K562 (cell line): Measurements from ENCODE around the gene TMED4. TPM values are rescaled to one million over a fixed set of nuclear protein-coding genes. Genes with fewer than 3 reads are reported as not detected.
A peak's percentile ranks its signal among the peaks of the same experiment; 100 is the strongest.

Source experiments
- ATAC-seq: fragments of 200-7000 bp; cut with Tn5 transposase; 3 replicates; pipeline ENCODE4 v1.9.1; 2020; ENCODE audit warnings: moderate library complexity
- Bru-seq: library from RNA; stranded (reverse); fragments of 400-500 nt; gene quantifications from one replicate; lab custom pipeline; 2021; lab: Mats Ljungman, UMichigan
- BruChase-seq, 2 experiments: library from RNA; stranded (reverse); fragments of 400-500 nt; gene quantifications; one replicate each; lab custom pipeline; 2021; lab: Mats Ljungman, UMichigan
- BruUV-seq: library from RNA; stranded (reverse); fragments of 400-500 nt; replicated peaks from 2 replicates; lab custom pipeline; 2021; lab: Mats Ljungman, UMichigan
- CTCF ChIA-PET: fragments of 300-600 bp; formaldehyde crosslinking; extraction: SDS; loops from one replicate; lab custom pipeline; 2021; ENCODE audit warnings: low intra/inter-chr PET ratio; lab: Yijun Ruan, JAX
- POLR2A ChIA-PET: fragments of 300-600, 350-650 bp; sonication (Branson Sonifier 250); formaldehyde crosslinking; extraction: SDS; loops from one replicate; lab custom pipeline; 2021; ENCODE audit warnings: antibody characterized with exemption, inconsistent platforms; lab: Yijun Ruan, JAX
- DNase-seq, 4 experiments: peaks; one replicate each; pipeline versions ENCODE4 v3.0.0 to v3.0.0-alpha.2; 2011 to 2018; ENCODE audit warnings: low spot score in 3 of 4, mixed read lengths in 3 of 4; ENCODE audit errors: extremely low read depth in 1 of 4
- FAIRE-seq: peaks from 2 replicates; lab custom pipeline; 2011; peaks lifted over from hg19 to GRCh38; lab: Jason Lieb, UNC
- H2AFZ ChIP-seq: 2 replicates; pipeline ENCODE4 v1.6.0; 2011; ENCODE audit warnings: low read depth, low read length, control low read depth, inconsistent platforms
- H3K27ac ChIP-seq: fragments of 200-600 bp; 3 replicates; pipeline ENCODE4 v1.8.0; 2011; ENCODE audit warnings: low read depth, mild to moderate bottlenecking, control low read depth, inconsistent platforms, low read length, moderate library complexity, mixed read lengths; ENCODE audit errors: extremely low read depth
- H3K27me3 ChIP-seq, 2 experiments: fragments of 300-600 bp in 1 of 2; 2 replicates in 1 of 2; 3 replicates in 1 of 2; pipeline versions ENCODE4 v1.6.0 to v1.8.0; 2011; ENCODE audit warnings: inconsistent platforms in 2 of 2, low read length in 2 of 2, mild to moderate bottlenecking in 1 of 2, mixed read lengths in 1 of 2, moderate library complexity in 1 of 2; ENCODE audit not compliant: control insufficient read depth in 2 of 2, insufficient read depth in 2 of 2
- H3K36me3 ChIP-seq: fragments of 300-600 bp; 3 replicates; pipeline ENCODE4 v1.8.0; 2011; ENCODE audit warnings: mild to moderate bottlenecking, low read length, inconsistent platforms; ENCODE audit not compliant: control insufficient read depth, insufficient read depth
- H3K4me1 ChIP-seq, 2 experiments: fragments of 200-600 bp in 1 of 2; replicated peaks in 1 of 2; 2 replicates in 1 of 2; 3 replicates in 1 of 2; pipeline versions ENCODE4 v1.5.1 to v1.8.0; 2011; ENCODE audit warnings: inconsistent platforms in 2 of 2, low read length in 2 of 2, mild to moderate bottlenecking in 1 of 2, mixed read lengths in 1 of 2, moderate library complexity in 1 of 2; ENCODE audit not compliant: control insufficient read depth in 2 of 2, insufficient read depth in 2 of 2
- H3K4me2 ChIP-seq: 2 replicates; pipeline ENCODE4 v1.6.1; 2011; ENCODE audit warnings: low read length, control low read depth, inconsistent platforms, mixed read lengths; ENCODE audit not compliant: insufficient read depth
- H3K4me3 ChIP-seq: fragments of 200-600 bp; sonication (generic), shearing (Covaris generic); 2 replicates; pipeline ENCODE4 v1.5.1; 2016; ENCODE audit warnings: control low read depth, inconsistent platforms
- H3K79me2 ChIP-seq: fragments of 200-600 bp; 3 replicates; pipeline ENCODE4 v1.8.0; 2011; ENCODE audit warnings: low read length, inconsistent platforms; ENCODE audit not compliant: control insufficient read depth, insufficient read depth
- H3K9ac ChIP-seq, 2 experiments: 2 replicates each; pipeline versions ENCODE4 v1.6.0 to v1.6.1; 2011; ENCODE audit warnings: low read depth in 2 of 2, low read length in 2 of 2, control low read depth in 1 of 2, inconsistent platforms in 1 of 2, mild to moderate bottlenecking in 1 of 2, mixed read lengths in 1 of 2; ENCODE audit not compliant: insufficient read depth in 1 of 2
- H3K9me1 ChIP-seq: one replicate; pipeline ENCODE4 v1.6.0; 2011; ENCODE audit warnings: inconsistent platforms, mild to moderate bottlenecking, low read length, moderate library complexity; ENCODE audit not compliant: control insufficient read depth, insufficient read depth
- H3K9me3 ChIP-seq: replicated peaks from 2 replicates; pipeline ENCODE4 v1.5.1; 2011; ENCODE audit warnings: low read depth, low read length, inconsistent platforms; ENCODE audit not compliant: control insufficient read depth, insufficient read depth
- H4K20me1 ChIP-seq: replicated peaks from 2 replicates; pipeline ENCODE4 v1.6.1; 2011; ENCODE audit warnings: low read length, inconsistent platforms, mixed read lengths; ENCODE audit not compliant: control insufficient read depth, insufficient read depth
- CHAMP1 ChIP-seq: fragments of 450-650 bp; IDR thresholded peaks from 2 replicates; pipeline ENCODE4 v1.6.1; 2016; ENCODE audit warnings: mild to moderate bottlenecking
- MYC ChIP-seq, 2 experiments: fragments of 250-450 bp in 1 of 2; sonication (Bioruptor Pico) in 1 of 2; IDR thresholded peaks; 2 replicates each; pipeline versions ENCODE4 v1.5.1 to v1.6.1; 2012 to 2021; ENCODE audit warnings: low read depth in 2 of 2, borderline replicate concordance in 1 of 2, improper control_type of control experiment in 1 of 2, low read length in 1 of 2, mild to moderate bottlenecking in 1 of 2, moderate library complexity in 1 of 2
- RBM39 ChIP-seq: fragments of 200-400 bp; formaldehyde crosslinking; optimal IDR thresholded peaks from 2 replicates; pipeline ENCODE3; 2018; ENCODE audit warnings: low read depth, low read length
- ZBTB5 ChIP-seq: fragments of 450-650 bp; IDR thresholded peaks from 2 replicates; pipeline ENCODE4 v1.6.1; 2017; ENCODE audit warnings: antibody characterized with exemption
- ZNF133 ChIP-seq: fragments of 250-450 bp; sonication (Bioruptor Pico); IDR thresholded peaks from 2 replicates; pipeline ENCODE4 v1.4.0; 2020; ENCODE audit warnings: mild to moderate bottlenecking
- ZNF253 ChIP-seq: fragments of 250-450 bp; sonication (Bioruptor Pico); conservative IDR thresholded peaks from 2 replicates; pipeline ENCODE4 v1.6.1; 2021; ENCODE audit warnings: mild to moderate bottlenecking
- ZNF398 ChIP-seq: fragments of 250-450 bp; sonication (Bioruptor Pico); IDR thresholded peaks from 2 replicates; pipeline ENCODE4 v1.8.0; 2021; ENCODE audit warnings: moderate library complexity, mild to moderate bottlenecking, inconsistent platforms
- WGBS: fragments of 100-300 bp; shearing (Covaris generic); methylation state at CpG from one replicate; pipeline ENCODE4 v1.1.6; 2016; ENCODE audit warnings: low coverage, mixed read lengths; ENCODE audit not compliant: insufficient coverage; ENCODE audit errors: missing lambda C conversion rate; 5-methylcytosine and 5-hydroxymethylcytosine counted together
- in situ Hi-C: fragments of 300-500 bp; cut with MboI; formaldehyde crosslinking; loops from 4 replicates; pipeline ENCODE4 v1.15.0; 2018; ENCODE audit warnings: inconsistent platforms, mixed read lengths
- intact Hi-C: fragments of 100-400 bp; cut with micrococcal nuclease; formaldehyde crosslinking; loops from 2 replicates; pipeline ENCODE4 v1.14.2; 2022
- long read RNA-seq, 3 experiments: library from polyadenylated mRNA in 2 of 3; library from RNA in 1 of 3; unstranded in 2 of 3; stranded (forward) in 1 of 3; transcript quantifications; one replicate each; pipeline ENCODE4 v2.0.0, GENCODE V29; 2019 to 2022
- polyA minus RNA-seq, 3 experiments: library from RNA; depleted of rRNA, polyadenylated mRNA; stranded (reverse); fragments of >200 nt; gene quantifications; 2 replicates each; pipeline ENCODE4 v1.2.3, GENCODE V29; 2011
- polyA plus RNA-seq, 8 experiments: library from polyadenylated mRNA; depleted of rRNA in 4 of 8; stranded (reverse) in 5 of 8; unstranded in 3 of 8; fragments of >200 nt; fragmentation: Nextera tagmentation in 2 of 8; fragmentation: Illumina TruSeq in 1 of 8; extraction: Ambion mirVana in 2 of 8; extraction: Trizol in 1 of 8; gene quantifications; 2 replicates each; pipeline versions ENCODE4 v1.2.1 to v1.2.3, GENCODE V29; 2011 to 2014; ENCODE audit warnings: inconsistent platforms in 1 of 8, missing spikeins in 1 of 8
- total RNA-seq, 7 experiments: library from RNA; depleted of rRNA in 6 of 7; stranded (reverse); fragments of >200 nt in 6 of 7; fragmentation: Illumina TruSeq in 2 of 7; extraction: Trizol in 2 of 7; gene quantifications; 2 replicates each; pipeline versions ENCODE4 v1.2.1 to v1.2.3, GENCODE V29; 2011 to 2021; ENCODE audit warnings: low replicate concordance in 1 of 7

The TMED4 gene
- 87.6 and 130 TPM in 2 replicates for total RNA-seq (2011; cell fraction: chromatin; rRNA removed; ENCODE audit: low replicate concordance)
- total RNA-seq (2011; cell fraction: nucleolus; rRNA removed) = 122 and 140 TPM in 2 replicates
- 150 and 206 TPM in 2 replicates for total RNA-seq (2011; cell fraction: nucleoplasm; rRNA removed)
- 40.0 and 53.8 TPM in 2 replicates for total RNA-seq (2014; rRNA removed)
- total RNA-seq (2014; rRNA removed; fragmentation: Illumina TruSeq; extraction: Trizol) = 40.6 and 42.1 TPM in 2 replicates
- total RNA-seq (2015; rRNA removed; fragmentation: Illumina TruSeq; extraction: Trizol) = 43.8 and 44.3 TPM in 2 replicates
- total RNA-seq (2021) = 44.5 and 44.6 TPM in 2 replicates
- 64.0 and 75.5 TPM in 2 replicates for polyA plus RNA-seq (2011; rRNA removed)
- 83.9 and 104 TPM in 2 replicates for polyA plus RNA-seq (2011; cell fraction: cytosol; rRNA removed)
- 84.1 and 90.2 TPM in 2 replicates for polyA plus RNA-seq (2011; cell fraction: nucleus; rRNA removed)
- polyA plus RNA-seq (2012) = 39.4 and 67.4 TPM in 2 replicates
- 40.5 and 44.2 TPM in 2 replicates for polyA plus RNA-seq (2014; fragmentation: Illumina TruSeq; extraction: Trizol)
- 10 to 100 TPM; 20.3 to 23.1 TPM for polyA plus RNA-seq (2014; fragmentation: Nextera tagmentation; extraction: Ambion mirVana)
- polyA plus RNA-seq (2014; rRNA removed) = 55.3 and 56.4 TPM in 2 replicates
- polyA minus RNA-seq (2011; rRNA and poly(A)+ RNA removed) = 49.9 and 50.1 TPM in 2 replicates
- polyA minus RNA-seq (2011; cell fraction: cytosol; rRNA and poly(A)+ RNA removed) = 32.8 and 44.1 TPM in 2 replicates
- 32.0 and 44.2 TPM in 2 replicates for polyA minus RNA-seq (2011; cell fraction: nucleus; rRNA and poly(A)+ RNA removed)
- percentile 87 among the genes with signal in this experiment for Bru-seq, nascent RNA
- BruChase-seq, experiment 1, labeled RNA remaining after a 2-hour chase = percentile 91 among the genes with signal in this experiment
- percentile 92 among the genes with signal in this experiment for BruChase-seq, experiment 2, labeled RNA remaining after a 6-hour chase
- long read RNA-seq, experiment 1, transcript TMED4-203 (5 exons, 2,322 nt) = major isoform, 65 of 119 reads
- long read RNA-seq, experiment 1, transcript TMED4-205 (4 exons, 1,755 nt) = minor isoform, 20 of 119 reads
- long read RNA-seq, experiment 1, partial matches to known transcripts = 12 of 119 reads
- long read RNA-seq, experiment 1, other reads (novel, unspliced or antisense) = 18 of 119 reads
- long read RNA-seq, experiment 2, partial matches to known transcripts = 4 of 40 reads
- long read RNA-seq, experiment 2, other reads (novel, unspliced or antisense) = 34 of 40 reads
- long read RNA-seq, experiment 3, transcript TMED4-203 (5 exons, 2,322 nt) = major isoform, 27 of 46 reads
- long read RNA-seq, experiment 3, partial matches to known transcripts = 2 of 46 reads
- long read RNA-seq, experiment 3, other reads (novel, unspliced or antisense) = 15 of 46 reads

GRCh38 chr7:44581879-44582603, at the start of gene TMED4:
TMED4 (minus strand) TSS chr7:44582231; CDS start chr7:44582206, 25 bp downstream.
- peak; percentile 93 for FAIRE-seq
- no TSS peak for BruUV-seq
- peaks cover 31% of the 10 kb centered on the region; the same call in 2 of the 3 replicates for H3K36me3 ChIP-seq
- peak within 1 kb of the TSS; percentile 92 for H3K27ac ChIP-seq
- peak; percentile 95 for ATAC-seq
- peak; percentile 99 to 100 (median 99) for DNase-seq
- H3K4me2 ChIP-seq = peak within 1 kb of the TSS; percentile 97
- POLR2A ChIA-PET = interaction anchor here (0.6 to 2.4 kb wide), 17 partner anchors 8 to 1637 kb away, joined by 3 to 14 read pairs (median 5); partner anchors contain the start of genes DDX56, H2AZ2, NUDCD3 and OGDH
- peak within 1 kb of the TSS; percentile 85 to 96 for H3K9ac ChIP-seq
- H2AFZ ChIP-seq = peak within 1 kb of the TSS; percentile 98
- peak within 1 kb of the TSS; percentile 81 for H3K4me3 ChIP-seq
- intact Hi-C loops = loop anchor here (5.0 kb wide), 1 partner anchor 215 kb away; the partner anchor contains the start of gene PPIA
- no peaks in the 10 kb centered on the region for H3K9me1 ChIP-seq
- H3K4me1 ChIP-seq = peaks cover 9 to 25% of the 10 kb centered on the region in 2 experiments; a peak in 4 of 5 replicates
- H3K9me3 ChIP-seq = no peaks in the 10 kb centered on the region
- peaks cover 25% of the 10 kb centered on the region for H3K79me2 ChIP-seq
- WGBS = under 1% methylated on average over 63 of the region's 71 CpGs
- CTCF ChIA-PET = interaction anchor here (0.7 kb wide), 1 partner anchor 168 kb away, joined by 3 read pairs; no protein-coding TSS in a partner anchor
- no peaks in the 10 kb centered on the region for H3K27me3 ChIP-seq
- H4K20me1 ChIP-seq = no peaks in the 10 kb centered on the region
- in situ Hi-C loops = no loop called here
- TF ChIP-seq ZNF398 (no peak), ZBTB5 (no peak), ZNF253 (CRISPR knock-in tag) (no peak), CHAMP1 (no peak), ZNF133 (CRISPR knock-in tag) (peak; percentile 71; the same call in 1 of the 2 replicates), MYC (IDR thresholded peaks at IDR 0.05; ENCODE audit: low read depth, low read length) (no peak; the same call in 1 of the 2 replicates), MYC (CRISPR knock-in tag; IDR thresholded peaks at IDR 0.05; ENCODE audit: borderline replicate concordance, low read depth) (peak; percentile 26; the same call in 1 of the 2 replicates), RBM39 (no peak)
